ENCODE data around the gene DENND6B.

DNA sequence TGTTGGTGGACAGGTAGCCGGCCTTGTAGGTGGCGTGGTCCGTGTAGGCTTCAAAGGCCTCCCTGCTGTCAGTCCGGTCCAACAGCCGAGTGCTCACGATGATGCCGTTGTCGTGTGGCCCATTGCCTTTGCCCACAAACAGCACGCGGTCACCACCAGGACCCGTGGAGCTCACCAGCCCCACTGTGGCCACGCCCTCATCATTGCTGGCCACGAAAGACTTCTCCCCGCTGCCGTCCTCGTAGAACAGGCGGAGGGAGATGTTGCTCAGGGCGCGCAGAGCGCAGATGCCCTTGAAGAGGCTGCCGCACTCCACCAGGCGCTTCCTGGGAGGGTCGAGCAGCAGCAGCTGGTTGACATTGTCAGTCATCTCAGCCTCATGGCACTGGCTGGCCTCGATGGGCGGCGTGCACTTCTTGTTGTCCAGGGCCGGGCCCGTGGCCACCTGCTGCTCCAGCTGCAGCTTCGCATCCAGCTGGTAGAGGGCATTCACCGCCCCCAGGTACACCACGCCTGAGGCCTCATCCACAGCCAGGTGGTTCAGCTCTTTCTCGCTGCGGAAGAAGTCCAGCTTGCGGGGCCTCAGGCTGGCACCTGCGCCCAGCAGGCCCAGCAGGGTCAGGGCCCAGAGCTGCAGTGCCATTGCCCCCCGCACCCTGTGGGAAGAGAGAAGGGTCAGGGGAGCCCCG lies 36.7 kb downstream of the DENND6B start:
- TF ChIP-seq, protein P1, sequence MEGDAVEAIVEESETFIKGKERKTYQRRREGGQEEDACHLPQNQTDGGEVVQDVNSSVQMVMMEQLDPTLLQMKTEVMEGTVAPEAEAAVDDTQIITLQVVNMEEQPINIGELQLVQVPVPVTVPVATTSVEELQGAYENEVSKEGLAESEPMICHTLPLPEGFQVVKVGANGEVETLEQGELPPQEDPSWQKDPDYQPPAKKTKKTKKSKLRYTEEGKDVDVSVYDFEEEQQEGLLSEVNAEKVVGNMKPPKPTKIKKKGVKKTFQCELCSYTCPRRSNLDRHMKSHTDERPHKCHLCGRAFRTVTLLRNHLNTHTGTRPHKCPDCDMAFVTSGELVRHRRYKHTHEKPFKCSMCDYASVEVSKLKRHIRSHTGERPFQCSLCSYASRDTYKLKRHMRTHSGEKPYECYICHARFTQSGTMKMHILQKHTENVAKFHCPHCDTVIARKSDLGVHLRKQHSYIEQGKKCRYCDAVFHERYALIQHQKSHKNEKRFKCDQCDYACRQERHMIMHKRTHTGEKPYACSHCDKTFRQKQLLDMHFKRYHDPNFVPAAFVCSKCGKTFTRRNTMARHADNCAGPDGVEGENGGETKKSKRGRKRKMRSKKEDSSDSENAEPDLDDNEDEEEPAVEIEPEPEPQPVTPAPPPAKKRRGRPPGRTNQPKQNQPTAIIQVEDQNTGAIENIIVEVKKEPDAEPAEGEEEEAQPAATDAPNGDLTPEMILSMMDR (IDR thresholded peaks at IDR 0.05): no peak
- TF ChIP-seq EZH2 (IDR thresholded peaks at IDR 0.05) (no peak), EZH2phosphoT487 (IDR thresholded peaks at IDR 0.05) (no peak)

Data from neural progenitor cell (in vitro differentiated cells).